Lower leg skin (tissue), 3 donors: ENCODE data around the gene WNT5B.

Source experiments
- POLR2A ChIP-seq, 2 donors: fragments of 450-650 bp; IDR thresholded peaks; one replicate each; pipeline ENCODE4 v1.6.1; 2016 to 2017; ENCODE audit warnings: antibody characterized with exemption in 2 of 2, mild to moderate bottlenecking in 1 of 2, moderate library complexity in 1 of 2
- TF ChIP-seq, protein P1 (sequence below), 3 donors: fragments of 450-650 bp; IDR thresholded peaks; one replicate each; pipeline ENCODE4 v1.5.1; 2016; ENCODE audit warnings: antibody characterized with exemption in 3 of 3, mild to moderate bottlenecking in 3 of 3, moderate library complexity in 2 of 3

DNA sequence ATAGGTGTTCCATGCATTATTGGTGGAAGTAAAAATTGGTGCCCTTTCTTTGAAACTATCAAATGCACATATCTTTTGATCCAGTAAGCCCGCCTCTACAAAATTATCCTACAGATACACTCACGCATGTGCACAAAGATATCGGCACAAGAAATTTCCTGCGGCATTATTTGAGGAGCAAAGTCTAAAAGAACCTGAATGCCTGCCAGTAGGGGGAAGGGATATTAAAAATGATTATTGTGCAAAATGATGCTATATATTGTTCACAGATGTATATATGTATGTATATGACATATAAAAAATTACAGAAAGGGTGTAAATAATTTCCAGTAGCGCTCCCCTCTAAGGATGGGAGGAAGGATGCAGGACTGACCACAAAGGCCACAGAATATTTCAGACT lies 37.2 kb downstream of the WNT5B start:
- TF ChIP-seq, protein P1, sequence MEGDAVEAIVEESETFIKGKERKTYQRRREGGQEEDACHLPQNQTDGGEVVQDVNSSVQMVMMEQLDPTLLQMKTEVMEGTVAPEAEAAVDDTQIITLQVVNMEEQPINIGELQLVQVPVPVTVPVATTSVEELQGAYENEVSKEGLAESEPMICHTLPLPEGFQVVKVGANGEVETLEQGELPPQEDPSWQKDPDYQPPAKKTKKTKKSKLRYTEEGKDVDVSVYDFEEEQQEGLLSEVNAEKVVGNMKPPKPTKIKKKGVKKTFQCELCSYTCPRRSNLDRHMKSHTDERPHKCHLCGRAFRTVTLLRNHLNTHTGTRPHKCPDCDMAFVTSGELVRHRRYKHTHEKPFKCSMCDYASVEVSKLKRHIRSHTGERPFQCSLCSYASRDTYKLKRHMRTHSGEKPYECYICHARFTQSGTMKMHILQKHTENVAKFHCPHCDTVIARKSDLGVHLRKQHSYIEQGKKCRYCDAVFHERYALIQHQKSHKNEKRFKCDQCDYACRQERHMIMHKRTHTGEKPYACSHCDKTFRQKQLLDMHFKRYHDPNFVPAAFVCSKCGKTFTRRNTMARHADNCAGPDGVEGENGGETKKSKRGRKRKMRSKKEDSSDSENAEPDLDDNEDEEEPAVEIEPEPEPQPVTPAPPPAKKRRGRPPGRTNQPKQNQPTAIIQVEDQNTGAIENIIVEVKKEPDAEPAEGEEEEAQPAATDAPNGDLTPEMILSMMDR (IDR thresholded peaks at IDR 0.05) = no peak
- TF ChIP-seq POLR2A (IDR thresholded peaks at IDR 0.05) = no peak
